GM12878 (cell line): ENCODE results near the gene CFAP97D2. TPM values are rescaled to one million over a fixed set of nuclear protein-coding genes. Genes with fewer than 3 reads are reported as not detected.

Experiments used
- ATAC-seq: fragments of 200-7000 bp; cut with Tn5 transposase; 3 replicates; pipeline ENCODE4 v1.9.1; 2020; ENCODE audit warnings: mild to moderate bottlenecking, moderate library complexity
- BruUV-seq: library from RNA; stranded (reverse); fragments of 400-500 nt; replicated peaks from 2 replicates; lab custom pipeline; 2021; lab: Mats Ljungman, UMichigan
- CTCF ChIA-PET: fragments of 300-600 bp; sonication (Branson Sonifier 250); formaldehyde crosslinking; extraction: SDS; loops from one replicate; lab custom pipeline; 2021; ENCODE audit warnings: inconsistent platforms; lab: Yijun Ruan, JAX
- POLR2A ChIA-PET: fragments of 350-600 bp; formaldehyde crosslinking; extraction: SDS; loops from one replicate; lab custom pipeline; 2021; ENCODE audit warnings: inconsistent platforms; lab: Charles Lee
- RAD21 ChIA-PET: fragments of 300-600 bp; sonication (Branson Sonifier 250); formaldehyde crosslinking; loops from one replicate; lab custom pipeline; 2023; ENCODE audit warnings: antibody characterized with exemption; ENCODE audit not compliant: unreplicated experiment; lab: Charles Lee
- SMC1A ChIA-PET: fragments of 300-600 bp; sonication (Branson Sonifier 250); formaldehyde crosslinking; loops from one replicate; lab custom pipeline; 2023; ENCODE audit not compliant: unreplicated experiment, uncharacterized antibody; lab: Charles Lee
- DNase-seq: peaks from one replicate; pipeline ENCODE4 v3.0.0-alpha.2; 2011; ENCODE audit warnings: low read depth, low spot score
- FAIRE-seq: peaks from 3 replicates; lab custom pipeline; 2011; peaks lifted over from hg19 to GRCh38; lab: Jason Lieb, UNC
- H2AFZ ChIP-seq: 2 replicates; pipeline ENCODE4 v1.6.0; 2011; ENCODE audit warnings: low read depth, low read length, control low read depth; ENCODE audit not compliant: control insufficient read depth
- H3K27ac ChIP-seq: 2 replicates; pipeline ENCODE4 v1.5.1; 2011; ENCODE audit warnings: control low read depth; ENCODE audit not compliant: control insufficient read depth, insufficient read depth
- H3K27me3 ChIP-seq, 2 experiments: replicated peaks in 1 of 2; 2 replicates each; pipeline versions ENCODE4 v1.6.0 to v1.6.1; 2011; ENCODE audit warnings: low read length in 1 of 2; ENCODE audit not compliant: control insufficient read depth in 2 of 2, insufficient read depth in 2 of 2
- H3K36me3 ChIP-seq, 2 experiments: 2 replicates each; pipeline ENCODE4 v1.5.1; 2011; ENCODE audit warnings: low read length in 1 of 2; ENCODE audit not compliant: control insufficient read depth in 2 of 2, insufficient read depth in 2 of 2
- H3K4me1 ChIP-seq: 2 replicates; pipeline ENCODE4 v1.6.1; 2011; ENCODE audit warnings: mild to moderate bottlenecking, low read length, moderate library complexity, mixed read lengths; ENCODE audit not compliant: control insufficient read depth, insufficient read depth
- H3K4me2 ChIP-seq: 2 replicates; pipeline ENCODE4 v1.6.0; 2011; ENCODE audit warnings: control low read depth; ENCODE audit not compliant: control insufficient read depth, insufficient read depth
- H3K4me3 ChIP-seq: fragments of 200-600 bp; sonication (generic); 2 replicates; pipeline ENCODE4 v1.5.1; 2016
- H3K79me2 ChIP-seq: 2 replicates; pipeline ENCODE4 v1.6.0; 2011; ENCODE audit warnings: low read length; ENCODE audit not compliant: control insufficient read depth, insufficient read depth
- H3K9ac ChIP-seq: 2 replicates; pipeline ENCODE4 v1.8.0; 2011; ENCODE audit warnings: low read length, control low read depth, mixed read lengths; ENCODE audit not compliant: control insufficient read depth, insufficient read depth
- H3K9me3 ChIP-seq: replicated peaks from 3 replicates; pipeline ENCODE4 v1.5.1; 2011; ENCODE audit warnings: mild to moderate bottlenecking, low read length; ENCODE audit not compliant: control insufficient read depth, insufficient read depth
- H4K20me1 ChIP-seq: 2 replicates; pipeline ENCODE4 v1.6.0; 2011; ENCODE audit not compliant: control insufficient read depth, insufficient read depth
- ATF3 ChIP-seq: IDR thresholded peaks from 2 replicates; pipeline ENCODE4 v1.6.1; 2011; ENCODE audit warnings: low read depth, mild to moderate bottlenecking, low read length, moderate library complexity, borderline replicate concordance; ENCODE audit errors: extremely low read depth
- MEF2A ChIP-seq: IDR thresholded peaks from 2 replicates; pipeline ENCODE4 v1.6.1; 2011; ENCODE audit warnings: low read depth, mild to moderate bottlenecking, low read length, moderate library complexity; ENCODE audit not compliant: insufficient read depth
- PML ChIP-seq: IDR thresholded peaks from 2 replicates; pipeline ENCODE4 v1.6.1; 2012; ENCODE audit warnings: low read length, inconsistent platforms
- RB1 ChIP-seq: fragments of 450-650 bp; formaldehyde crosslinking; IDR thresholded peaks from 2 replicates; pipeline ENCODE4 v1.6.1; 2017; ENCODE audit warnings: mild to moderate bottlenecking, borderline replicate concordance
- RBBP5 ChIP-seq: fragments of 200-600 bp; sonication (generic); conservative IDR thresholded peaks from 2 replicates; pipeline ENCODE4 v1.6.1; 2016
- SREBF1 ChIP-seq: IDR thresholded peaks from 2 replicates; pipeline ENCODE4 v1.6.1; 2012; ENCODE audit warnings: mild to moderate bottlenecking, low read length
- SUZ12 ChIP-seq: fragments of 200-600 bp; sonication (generic); IDR thresholded peaks from one replicate; pipeline ENCODE4 v1.6.1; 2018; ENCODE audit warnings: antibody characterized with exemption, mild to moderate bottlenecking; ENCODE audit not compliant: unreplicated experiment
- TAF1 ChIP-seq: IDR thresholded peaks from 2 replicates; pipeline ENCODE4 v1.6.1; 2011; ENCODE audit warnings: mild to moderate bottlenecking, low read depth, low read length, borderline replicate concordance
- TCF7 ChIP-seq: IDR thresholded peaks from 2 replicates; pipeline ENCODE4 v1.6.1; 2014; ENCODE audit warnings: antibody characterized with exemption, borderline replicate concordance
- USF1 ChIP-seq: IDR thresholded peaks from 2 replicates; pipeline ENCODE4 v1.6.1; 2011; ENCODE audit warnings: borderline replicate concordance, low read depth, mild to moderate bottlenecking, moderate library complexity, mixed read lengths, low read length; ENCODE audit not compliant: insufficient read depth; ENCODE audit errors: extremely low read length
- USF2 ChIP-seq: IDR thresholded peaks from 2 replicates; pipeline ENCODE4 v1.6.1; 2011; ENCODE audit warnings: low read depth, low read length, improper control_type of control experiment, borderline replicate concordance
- WGBS: methylation state at CpG from one replicate; pipeline ENCODE4 v1.1.6; 2016; ENCODE audit warnings: low lambda C conversion rate; ENCODE audit not compliant: insufficient replicate concordance, insufficient coverage; ENCODE audit errors: missing lambda C conversion rate; 5-methylcytosine and 5-hydroxymethylcytosine counted together
- in situ Hi-C: fragments of 300-500 bp; cut with MboI; formaldehyde crosslinking; loops from 9 replicates; pipeline ENCODE4 v1.14.3; 2018; ENCODE audit warnings: mixed read lengths
- intact Hi-C: fragments of 100-400 bp; cut with micrococcal nuclease; formaldehyde crosslinking; loops from one replicate; pipeline ENCODE4 v1.14.2; 2022; ENCODE audit not compliant: unreplicated experiment
- polyA plus RNA-seq, 11 experiments: library from polyadenylated mRNA; depleted of rRNA in 4 of 11; unstranded in 6 of 11; stranded (reverse) in 5 of 11; fragments of >200 nt; fragmentation: Nextera tagmentation in 4 of 11; fragmentation: Illumina TruSeq in 1 of 11; extraction: Ambion mirVana in 4 of 11; extraction: Trizol in 1 of 11; gene quantifications; 1 replicate in 1 of 11; 2 replicates in 10 of 11; pipeline versions ENCODE4 v1.2.1 to v1.2.3, GENCODE V29; 2011 to 2016; ENCODE audit warnings: inconsistent platforms in 2 of 11, missing spikeins in 2 of 11, low read depth in 1 of 11
- total RNA-seq, 4 experiments: library from RNA; depleted of rRNA in 3 of 4; stranded (reverse); fragments of >200 nt in 3 of 4; fragmentation: Illumina TruSeq in 1 of 4; extraction: Trizol in 1 of 4; gene quantifications; 2 replicates each; pipeline versions ENCODE4 v1.2.1 to v1.2.3, GENCODE V29; 2013 to 2021

The CFAP97D2 gene
- total and polyA plus RNA-seq, 10 of the 15 experiments (the other 5 are each of a cell fraction or from before 2014, with no cell fraction given), result not detected

- 38% methylated on average over 21 of the region's 26 CpGs for WGBS
- Histone ChIP-seq H2AFZ (no peak overlapping the region), H3K4me3 (no peak overlapping the region), H3K36me3 (no peaks in the 10 kb centered on the region), H3K79me2 (no peaks in the 10 kb centered on the region), H3K27ac (no peak overlapping the region), H4K20me1 (no peaks in the 10 kb centered on the region), H3K4me2 (no peak overlapping the region), H3K4me1 (no peaks in the 10 kb centered on the region), H3K27me3 (no peaks in the 10 kb centered on the region; a peak in 1 of 4 replicates), H3K9ac (no peak overlapping the region), H3K9me3 (no peaks in the 10 kb centered on the region; the same call in 2 of the 3 replicates)
- ChIA-PET SMC1A (no interaction called here), POLR2A (no interaction called here), CTCF (interaction anchor here (2.2 kb wide), 1 partner anchor 11 kb away, joined by 9 read pairs; no protein-coding TSS in a partner anchor), RAD21 (no interaction called here)
- ATAC-seq (no peak), DNase-seq (no peak), FAIRE-seq (no peak)
- in situ Hi-C loops, result no loop called here
- intact Hi-C loops, result no loop called here
- BruUV-seq, result no TSS peak
- TF ChIP-seq MEF2A (no peak), TAF1 (no peak), SREBF1 (no peak), ATF3 (no peak), TCF7 (no peak), USF2 (no peak), RBBP5 (no peak), USF1 (no peak), SUZ12 (no peak), RB1 (no peak), PML (no peak)
Measured at GRCh38 chr13:114211446-114212157, 32.5 kb downstream of the CFAP97D2 start.
